Measurements from ENCODE around the gene UTS2R.
"Not testable (repeated sequence)": the region's sequence is repeated elsewhere in the genome, so short reads cannot be mapped to it uniquely, and the experiment has no call there.

UTS2R gene

DNA sequence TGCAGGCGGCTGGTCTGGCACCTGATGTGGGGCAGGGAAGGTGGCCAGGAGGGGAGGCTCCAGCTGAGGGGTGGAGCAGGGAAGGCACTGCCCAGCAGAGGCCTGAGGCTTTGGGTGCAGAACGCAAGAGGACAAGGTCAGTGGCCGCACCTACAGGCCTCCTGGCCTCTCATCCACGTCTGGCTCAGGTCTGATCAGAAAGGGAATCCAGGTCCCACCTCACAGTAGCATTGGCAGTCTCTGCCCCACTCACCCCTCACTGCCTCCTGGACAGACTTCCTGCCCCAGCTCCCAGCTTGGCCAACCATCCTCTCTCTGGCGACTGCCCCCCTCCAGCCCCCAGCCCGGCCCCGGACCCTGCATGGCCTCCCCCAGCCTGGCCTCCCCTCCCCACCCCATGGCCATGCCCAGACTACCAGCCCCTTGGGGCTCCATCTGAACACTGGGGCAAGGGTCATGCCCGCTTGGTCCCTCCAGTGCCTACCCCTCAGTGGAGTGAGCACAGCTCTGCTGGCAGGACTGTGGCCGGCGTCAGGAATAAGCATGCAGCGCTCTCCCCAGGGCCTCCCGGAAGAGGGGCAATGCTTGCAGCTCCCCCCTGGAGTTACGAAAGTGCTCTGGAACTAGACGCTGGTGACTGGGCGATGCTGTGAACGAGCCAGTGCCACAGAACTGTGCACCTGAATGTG is 4.6 kb downstream of the UTS2R start:
- no peak for DNase-seq

DNA sequence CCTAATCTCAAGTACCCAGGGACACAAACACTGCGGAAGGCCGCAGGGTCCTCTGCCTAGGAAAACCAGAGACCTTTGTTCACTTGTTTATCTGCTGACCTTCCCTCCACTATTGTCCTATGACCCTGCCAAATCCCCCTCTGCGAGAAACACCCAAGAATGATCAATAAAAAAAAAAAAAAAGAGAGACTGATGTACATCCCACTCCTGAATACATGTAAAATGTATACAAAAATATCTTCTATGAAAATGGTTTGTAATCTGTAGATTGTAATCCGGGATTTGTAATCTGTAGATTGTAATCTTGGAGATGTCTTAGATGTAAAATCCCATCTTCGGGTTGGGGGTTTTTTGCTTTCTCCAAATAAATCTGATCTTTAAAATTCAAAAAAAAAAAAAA is 5.7 kb downstream of the UTS2R start:
- not testable (repeated sequence) for DNase-seq

DNA sequence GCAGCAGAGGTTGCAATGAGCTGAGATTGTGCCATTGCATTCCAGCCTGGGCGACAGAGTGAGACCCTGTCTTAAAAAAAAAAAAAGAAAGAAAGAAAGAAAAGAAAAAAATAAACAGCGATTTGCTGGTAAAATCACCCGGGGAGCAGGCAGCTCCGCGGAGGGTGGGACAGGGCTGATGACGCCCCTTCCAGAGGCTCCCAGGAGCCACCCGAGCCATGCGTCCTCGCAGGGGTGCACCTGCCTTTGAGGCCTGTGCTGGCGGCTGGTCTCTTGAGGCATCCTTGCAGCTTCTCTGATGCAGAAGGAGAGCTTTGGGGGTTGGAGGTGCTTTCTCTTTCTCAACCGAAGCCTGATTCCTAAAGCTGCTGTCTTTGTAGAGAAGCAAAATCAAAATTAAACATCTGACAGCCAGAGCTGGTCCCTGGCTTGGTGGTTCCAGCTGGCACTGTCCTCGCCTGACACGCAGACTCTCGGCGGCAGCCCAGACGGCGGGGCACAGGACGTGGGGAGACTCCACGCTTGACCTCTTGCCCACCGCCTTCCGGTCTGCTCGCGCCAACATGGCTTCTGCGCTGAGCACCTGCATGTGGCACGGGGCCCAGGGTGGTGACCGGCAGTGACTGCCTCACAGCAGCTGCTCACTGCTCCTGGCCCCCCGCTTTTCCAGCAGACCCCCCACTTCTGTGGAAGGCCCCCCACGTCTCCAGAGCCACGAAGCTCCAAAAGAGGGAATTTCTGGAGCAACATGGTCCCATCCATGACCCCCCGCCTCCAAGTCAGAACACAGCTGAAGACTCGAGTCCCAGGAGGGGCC is 6.6 kb downstream of the UTS2R start:
- DNase-seq = no peak

DNA sequence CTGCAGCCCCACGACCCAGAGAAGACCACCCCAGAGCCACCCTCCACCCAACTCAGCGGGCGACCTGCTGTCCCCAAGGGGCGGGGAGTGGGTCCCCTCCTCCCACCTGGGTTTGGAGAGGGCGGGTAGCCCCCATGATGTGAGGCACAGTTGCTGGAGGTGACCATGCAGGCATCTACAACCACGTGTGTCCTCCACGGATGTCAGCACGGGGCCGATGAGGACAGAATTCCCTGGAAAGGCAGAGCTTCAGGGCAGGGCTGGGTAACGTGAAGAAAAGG is 7.1 kb downstream of the UTS2R start:
- DNase-seq = no peak

DNA sequence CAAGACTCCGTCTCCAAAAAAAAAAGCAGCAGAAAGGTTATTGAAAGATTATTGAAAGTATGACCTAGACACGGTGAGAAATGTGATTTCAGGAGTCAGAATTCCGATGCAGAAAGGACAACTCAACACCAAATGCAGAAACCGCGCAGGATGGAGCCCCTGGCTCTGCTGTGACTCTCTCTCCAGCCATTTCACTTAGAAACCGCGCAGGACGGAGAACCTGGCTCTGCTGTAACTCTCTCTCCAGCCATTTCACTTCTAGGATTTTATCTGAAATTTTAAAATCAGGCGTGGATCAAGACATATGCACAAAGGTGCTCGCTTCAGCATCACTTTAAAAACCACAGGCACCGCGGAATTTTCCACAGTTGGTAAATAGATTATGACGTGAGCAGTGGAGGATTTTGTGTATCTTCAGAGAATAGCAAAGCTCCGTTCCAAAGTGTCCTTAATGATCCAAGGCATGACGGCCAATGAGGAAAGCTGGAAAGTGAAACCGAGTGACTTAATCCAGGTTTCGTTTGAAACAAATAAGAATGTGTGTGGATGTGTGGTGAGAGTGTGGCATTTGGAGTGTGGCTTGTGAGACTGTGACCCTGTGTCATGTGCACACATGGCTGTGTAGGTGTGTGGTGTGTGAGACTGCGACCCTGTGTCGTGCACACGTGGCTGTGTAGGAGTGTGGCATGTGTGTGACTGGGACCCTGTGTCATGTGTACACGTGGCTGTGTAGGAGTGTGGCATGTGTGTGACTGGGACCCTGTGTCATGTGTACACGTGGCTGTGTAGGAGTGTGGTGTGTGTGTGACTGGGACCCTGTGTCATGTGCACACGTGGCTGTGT is 9.5 kb downstream of the UTS2R start:
- DNase-seq = no peak

DNA sequence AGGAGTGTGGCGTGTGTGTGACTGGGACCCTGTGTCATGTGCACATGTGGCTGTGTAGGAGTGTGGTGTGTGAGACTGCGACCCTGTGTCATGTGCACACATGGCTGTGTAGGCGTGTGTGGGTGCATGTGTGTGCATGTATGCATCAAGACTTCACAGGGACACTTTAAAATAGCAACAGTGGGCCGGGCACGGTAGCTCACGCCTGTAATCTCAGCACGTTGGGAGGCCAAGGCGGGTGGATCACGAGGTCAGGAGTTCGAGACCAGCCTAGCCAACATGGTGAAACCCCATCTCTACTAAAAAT is 10.1 kb downstream of the UTS2R start:
- DNase-seq = not testable (repeated sequence)

DNA sequence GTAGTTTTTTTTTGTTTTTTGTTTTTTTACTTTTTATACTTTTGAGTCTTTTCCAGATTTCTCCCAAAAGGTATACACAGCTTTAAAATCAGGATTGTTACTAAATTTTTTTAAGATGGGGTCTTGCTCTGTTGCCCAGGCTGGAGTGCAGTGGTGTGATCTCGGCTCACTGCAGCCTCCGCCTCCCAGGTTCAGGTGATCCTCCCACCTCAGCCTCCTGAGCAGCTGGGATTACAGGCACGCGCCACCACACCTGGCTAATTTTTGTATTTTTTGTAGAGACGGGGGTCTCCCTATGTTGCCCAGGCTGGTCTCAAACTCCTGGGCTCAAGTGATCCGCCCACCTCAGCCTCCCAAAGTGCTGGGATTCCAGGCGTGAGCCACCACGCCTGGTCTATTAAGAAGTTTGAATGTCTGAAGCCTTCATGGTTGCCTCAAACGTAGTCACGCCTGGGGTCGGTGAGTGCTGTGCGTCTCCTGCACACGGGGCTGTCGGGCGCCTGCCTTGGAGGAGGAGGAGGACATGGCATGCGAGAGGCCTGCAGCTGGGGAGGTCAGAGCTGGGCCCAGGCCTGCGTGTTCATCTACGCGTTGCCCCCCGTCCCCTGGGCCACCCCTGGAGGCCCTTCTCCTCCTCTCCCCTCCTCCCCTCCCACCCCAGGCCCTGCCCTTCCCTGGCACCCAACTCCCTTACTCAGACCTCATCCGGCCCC is 10.8 kb downstream of the UTS2R start:
- DNase-seq = not testable (repeated sequence)

DNA sequence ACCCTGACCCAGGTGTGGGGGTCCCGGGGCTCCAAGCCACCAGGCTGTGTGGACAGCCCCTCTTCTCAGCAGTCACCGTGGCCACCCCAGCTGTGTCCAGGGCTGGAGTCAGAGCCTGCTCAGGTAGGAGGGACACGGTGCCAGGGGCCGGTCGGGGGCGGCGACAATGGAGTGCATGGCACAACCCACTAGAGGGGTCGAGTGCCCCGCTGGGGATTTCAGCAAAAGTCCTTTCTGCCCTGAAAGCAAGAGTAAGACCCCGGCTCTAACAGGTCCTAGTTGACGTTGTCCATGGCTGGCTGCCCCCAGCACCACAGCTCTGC is 11.3 kb downstream of the UTS2R start:
- no peak for DNase-seq

DNA sequence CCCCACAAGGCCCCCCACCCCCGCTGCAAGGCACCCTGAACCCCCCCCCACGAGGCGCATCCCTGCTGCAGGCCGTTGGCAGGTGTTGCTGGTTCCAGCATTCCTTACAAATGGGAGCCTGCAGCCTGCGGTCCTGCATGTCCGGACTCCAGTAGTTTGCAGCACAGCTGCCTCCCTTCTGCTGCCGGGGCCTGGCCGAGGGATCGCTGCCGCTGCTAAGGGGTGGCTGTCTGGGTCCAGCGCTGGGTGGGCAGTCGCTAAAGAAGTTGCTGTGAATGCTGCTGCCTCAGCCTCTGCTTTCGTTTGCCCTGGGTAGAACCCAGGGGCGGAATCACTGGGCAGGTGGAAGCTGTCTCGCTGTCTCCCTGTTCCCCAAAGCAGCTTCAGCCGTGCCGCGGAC is 11.8 kb downstream of the UTS2R start:
- no peak for DNase-seq

DNA sequence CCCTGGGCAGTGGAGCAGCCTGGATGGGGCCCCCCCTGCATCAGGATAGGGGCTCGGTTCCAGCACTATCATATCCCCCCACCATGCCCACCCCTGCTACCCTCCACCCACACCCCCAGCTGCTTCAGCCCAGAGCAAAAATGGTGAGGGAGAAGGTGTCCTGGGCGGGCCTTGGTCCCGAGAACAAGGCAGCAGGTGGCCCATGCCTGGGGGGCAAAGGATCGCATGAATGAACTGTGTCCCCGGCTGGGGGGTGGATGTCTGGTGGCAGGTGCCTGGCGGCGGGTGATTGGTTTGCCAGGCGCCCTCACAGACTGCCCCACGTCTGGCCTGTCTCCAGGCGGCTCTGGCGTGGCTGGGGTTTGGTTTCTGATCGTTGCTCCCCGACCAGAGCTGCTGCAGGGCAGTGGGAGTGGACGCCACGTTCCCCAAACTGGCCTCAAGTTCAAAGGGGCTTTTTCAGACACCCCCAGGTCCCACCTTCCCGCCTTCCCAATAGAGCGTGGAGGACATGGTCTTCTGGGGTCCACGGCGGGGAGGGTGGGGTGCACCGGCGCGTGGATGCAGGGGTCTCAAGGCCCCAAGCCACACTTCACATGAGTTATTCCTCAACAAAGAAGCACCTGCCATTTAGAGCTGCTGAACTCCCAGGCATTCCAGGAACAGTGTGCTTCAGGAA is 12.6 kb downstream of the UTS2R start:
- DNase-seq = no peak

DNA sequence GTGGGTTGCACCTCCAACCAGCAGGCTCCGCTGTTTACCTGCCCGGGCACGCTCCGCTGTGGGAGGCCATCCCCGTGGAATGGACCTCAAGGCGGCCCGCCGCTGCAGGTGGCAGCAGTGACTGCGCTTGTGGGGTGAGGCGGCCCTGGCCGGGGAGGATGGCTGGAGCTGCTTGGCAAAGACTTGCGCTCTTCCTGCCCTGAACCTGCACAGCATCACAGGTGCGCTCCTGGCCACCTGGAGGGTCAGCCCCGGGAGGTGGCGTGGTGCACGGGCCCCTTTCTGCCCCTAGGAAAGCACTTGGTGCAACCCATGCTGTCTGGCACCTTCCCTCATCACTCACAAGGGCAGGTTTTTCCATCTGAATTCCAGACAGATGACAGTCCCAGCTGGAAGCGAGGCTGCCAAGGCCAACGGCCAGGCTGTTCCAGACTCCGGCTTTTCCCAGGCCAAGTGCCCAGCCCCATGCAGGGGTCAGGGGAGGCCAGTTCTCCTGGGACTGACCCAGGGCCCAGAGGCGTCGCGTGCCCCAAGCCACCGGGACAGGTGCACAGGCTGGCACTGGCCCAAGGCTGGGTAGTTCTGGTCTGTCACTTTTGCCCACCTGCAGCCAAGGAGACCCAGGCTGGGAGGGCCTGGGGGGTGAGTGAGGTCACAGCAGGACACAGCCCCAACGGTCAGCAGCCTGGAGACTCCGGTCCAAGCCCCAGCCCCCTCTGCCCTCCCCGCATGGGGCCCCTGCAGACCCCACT is 13.3 kb downstream of the UTS2R start:
- DNase-seq = no peak

DNA sequence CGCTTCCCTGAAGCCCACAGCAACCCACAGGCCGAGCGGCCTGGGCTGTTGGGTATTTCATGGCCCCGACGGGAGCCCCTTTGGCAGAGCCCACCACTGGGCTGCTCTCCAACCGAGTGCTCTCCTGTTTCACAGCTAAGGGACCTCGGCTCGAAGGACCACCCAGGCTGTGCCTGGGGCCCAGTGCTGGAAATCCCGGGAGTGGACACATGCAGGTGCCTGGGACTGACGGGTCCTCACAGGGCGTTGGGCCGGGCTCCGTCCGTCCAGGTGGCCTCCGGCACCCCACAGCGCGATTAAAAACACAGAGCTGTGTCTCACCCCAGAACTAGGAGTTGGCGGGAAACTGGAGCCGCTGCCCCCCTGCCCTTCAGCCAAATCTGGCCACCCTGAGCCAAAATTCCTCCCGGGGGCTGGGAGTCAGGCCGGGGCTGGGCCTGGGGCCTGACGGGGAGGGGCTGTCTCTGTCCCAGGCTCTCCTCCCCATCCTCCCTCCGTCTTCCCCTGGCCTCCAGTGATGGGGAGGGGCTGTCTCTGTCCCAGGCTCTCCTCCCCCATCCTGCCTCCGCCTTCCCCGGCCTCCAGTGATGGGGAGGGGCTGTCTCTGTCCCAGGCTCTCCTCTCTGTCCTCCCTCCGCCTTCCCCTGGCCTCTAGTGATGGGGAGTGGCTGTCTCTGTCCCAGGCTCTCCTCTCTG is 14.1 kb downstream of the UTS2R start:
- no peak for DNase-seq

DNA sequence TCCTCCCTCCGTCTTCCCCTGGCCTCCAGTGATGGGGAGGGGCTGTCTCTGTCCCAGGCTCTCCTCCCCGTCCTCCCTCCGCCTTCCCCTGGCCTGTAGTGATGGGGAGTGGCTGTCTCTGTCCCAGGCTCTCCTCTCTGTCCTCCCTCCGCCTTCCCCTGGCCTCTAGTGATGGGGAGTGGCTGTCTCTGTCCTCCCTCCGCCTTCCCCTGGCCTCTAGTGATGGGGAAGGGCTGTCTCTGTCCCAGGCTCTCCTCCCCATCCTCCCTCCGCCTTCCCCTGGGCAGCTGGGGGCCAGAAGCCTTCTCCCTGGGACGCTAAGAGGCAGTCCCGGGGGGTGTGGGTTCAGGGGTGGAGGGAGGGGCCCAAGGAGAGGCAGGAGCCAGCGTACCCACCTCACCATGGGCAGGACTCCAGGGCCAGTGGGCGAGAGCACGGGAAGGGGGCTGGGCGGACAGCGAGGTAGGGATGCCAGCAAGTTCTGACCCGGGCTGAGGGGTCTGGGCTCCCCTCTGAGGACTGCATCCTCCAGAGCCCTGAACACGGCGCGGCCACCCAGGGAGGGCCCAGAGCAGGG is 14.8 kb downstream of the UTS2R start:
- no peak for DNase-seq

DNA sequence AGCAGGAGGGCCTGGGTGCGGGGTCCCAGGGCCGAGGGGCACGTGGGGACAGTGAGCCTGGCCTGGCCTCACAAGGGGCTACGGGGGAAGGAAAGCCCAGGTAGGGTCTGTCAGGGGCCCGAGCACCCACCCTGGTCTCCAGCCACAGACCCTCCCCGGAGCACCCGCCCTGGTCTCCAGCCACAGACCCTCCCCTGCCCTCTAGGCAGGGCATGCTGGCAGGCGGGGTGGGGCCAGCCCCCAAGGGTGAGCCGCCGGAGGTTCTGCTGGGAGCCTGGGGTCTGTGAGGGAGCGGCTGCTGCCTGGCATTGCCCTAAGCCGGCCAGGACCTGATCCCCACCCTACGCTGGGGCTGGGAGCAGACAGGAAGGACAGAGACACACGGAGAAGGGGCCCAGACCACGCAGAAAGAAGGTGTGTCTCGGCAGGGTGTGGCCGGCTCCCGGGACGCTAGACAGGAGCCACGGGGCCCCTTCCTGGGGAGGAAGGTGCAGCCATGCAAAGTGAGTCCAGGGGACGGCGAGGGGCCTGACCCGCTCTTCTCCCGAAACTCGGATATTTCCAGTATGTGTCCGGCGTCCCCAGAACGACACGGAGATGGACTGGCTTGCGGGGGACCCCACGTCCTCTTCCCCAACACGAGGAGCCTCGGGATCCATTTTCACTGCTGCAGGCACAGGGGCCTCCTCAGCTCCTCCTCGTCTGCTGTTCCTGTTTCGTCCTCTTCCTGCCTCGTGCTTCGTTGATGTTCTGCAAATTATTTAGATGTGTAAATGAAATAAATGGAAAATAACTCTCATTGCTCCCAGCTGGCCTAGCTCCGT is 15.5 kb downstream of the UTS2R start:
- DNase-seq = no peak

DNA sequence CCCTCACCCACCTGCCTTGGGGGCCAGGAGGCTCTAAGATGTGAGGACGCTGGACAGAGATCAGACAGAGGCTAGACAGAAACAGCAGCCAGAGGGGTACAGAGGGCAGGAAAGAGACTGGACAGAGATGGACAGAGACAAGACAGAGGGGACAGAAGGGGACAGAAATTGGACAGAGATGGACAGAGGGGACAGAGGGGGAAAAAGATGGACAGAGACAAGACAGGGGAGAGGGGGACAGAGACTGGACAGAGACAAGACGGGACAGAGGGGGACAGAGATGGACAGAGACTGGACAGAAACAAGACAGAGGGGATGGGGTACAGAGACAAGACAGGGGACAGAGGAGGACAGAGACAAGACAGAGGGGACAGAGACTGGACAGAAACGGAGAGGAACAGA is 16.1 kb downstream of the UTS2R start:
- no peak for DNase-seq

DNA sequence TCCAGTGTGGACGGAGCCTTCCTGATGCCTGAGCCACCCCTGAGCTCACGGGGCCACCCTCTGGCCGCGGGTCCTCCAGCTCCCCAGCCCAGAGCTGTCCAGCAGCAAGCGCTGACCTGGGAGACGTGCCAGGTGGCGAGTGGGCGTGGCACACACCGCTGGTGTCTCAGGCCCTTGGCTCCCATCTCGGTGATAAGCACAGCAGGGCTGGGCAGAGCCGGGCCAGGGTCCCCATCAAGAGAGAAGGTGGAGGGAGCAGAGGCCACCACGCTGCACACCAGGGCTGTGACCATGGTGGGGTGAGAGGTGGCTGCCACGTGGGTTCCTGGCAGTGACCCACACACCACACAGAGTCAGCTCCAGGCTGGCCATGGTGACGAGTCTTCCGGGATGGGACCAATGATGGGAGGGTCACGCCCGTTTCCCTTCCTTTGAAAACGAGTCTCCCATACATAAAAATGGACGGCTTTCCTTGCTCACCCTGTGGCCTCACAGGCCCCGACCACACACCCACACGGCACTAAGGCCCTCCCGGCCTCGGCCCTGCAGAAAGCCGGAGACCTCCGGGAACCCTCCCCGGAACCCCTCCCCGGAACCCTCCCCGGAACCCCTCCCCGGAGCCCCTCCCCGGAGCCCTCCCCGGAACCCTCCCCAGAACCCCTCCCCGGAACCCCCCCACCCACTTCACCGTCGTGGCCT is 16.8 kb downstream of the UTS2R start:
- DNase-seq = no peak

DNA sequence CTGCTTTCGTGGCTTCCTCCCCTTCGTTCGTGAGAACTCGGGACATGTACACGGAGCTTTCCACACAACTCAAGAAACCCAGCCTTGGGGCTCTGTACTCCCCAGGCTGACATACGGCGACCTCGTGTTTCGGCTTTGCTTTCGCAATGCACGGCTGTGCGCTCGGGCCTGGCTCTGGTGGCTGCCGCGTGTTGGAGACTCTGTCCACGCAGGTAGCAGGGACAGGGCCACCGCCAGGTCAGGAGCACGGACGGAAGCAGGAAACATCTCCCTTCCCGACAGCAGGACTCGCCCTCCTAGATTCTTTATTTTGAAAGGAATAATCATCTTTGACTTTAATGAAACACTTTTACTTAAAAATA is 17.3 kb downstream of the UTS2R start:
- DNase-seq = no peak

DNA sequence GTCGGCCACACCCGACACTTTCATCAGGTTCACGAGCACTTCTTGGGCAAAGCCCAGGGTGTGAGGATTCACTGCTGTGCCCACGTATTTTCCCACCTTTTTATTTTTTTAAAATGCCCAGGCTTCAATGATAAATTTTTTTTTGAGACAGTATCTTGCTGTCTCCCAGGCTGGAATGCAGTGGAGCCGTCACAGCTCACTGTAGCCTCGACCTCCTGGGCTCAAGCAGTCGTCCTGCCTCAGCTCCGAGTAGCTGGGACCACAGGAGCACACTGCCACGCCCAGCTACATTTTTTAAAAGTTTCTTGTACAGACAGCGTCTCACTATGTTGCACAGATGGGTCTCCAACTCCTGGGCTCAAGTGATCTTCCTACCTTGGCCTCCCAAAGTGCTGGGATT is 17.8 kb downstream of the UTS2R start:
- no peak for DNase-seq

DNA sequence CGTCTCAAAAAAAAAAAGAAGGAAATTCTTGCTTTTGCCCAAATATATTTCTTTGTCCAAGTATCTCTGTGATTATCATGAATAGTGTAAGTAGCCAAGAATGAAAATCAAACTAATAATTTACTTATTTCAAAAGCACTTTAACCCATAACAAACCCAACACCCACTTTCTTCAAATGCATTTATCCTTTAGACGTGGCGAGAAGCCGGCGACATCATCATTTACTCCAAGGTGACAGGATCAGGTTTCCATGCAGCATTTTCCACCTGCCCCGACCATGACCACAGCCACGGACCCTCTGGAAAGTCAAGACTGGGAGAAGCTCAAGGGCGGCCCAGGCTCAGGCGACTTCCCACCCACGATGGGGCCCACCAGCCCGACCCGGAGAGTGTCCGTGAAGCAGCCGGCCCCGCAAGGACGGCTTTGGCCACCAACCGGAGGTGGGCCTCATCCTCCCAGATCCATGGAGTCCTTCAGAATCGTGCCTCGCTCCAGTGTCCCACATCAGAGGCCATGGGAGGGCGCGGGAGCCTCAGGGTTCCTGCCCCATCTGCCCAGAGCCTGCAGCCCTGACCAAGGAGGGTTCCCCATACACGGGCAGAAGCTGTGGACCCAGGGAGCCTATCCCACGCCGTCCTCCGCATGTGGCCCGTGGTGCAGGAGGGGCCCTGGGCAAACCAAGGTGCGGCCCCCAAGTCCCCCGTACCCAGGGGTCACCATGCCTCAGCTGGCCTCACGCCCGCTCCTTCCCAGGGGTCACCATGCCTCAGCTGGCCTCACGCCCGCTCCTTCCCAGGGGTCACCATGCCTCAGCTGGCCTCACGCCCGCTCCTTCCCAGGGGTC is 18.7 kb downstream of the UTS2R start:
- DNase-seq = no peak

Data from activated CD4-positive, CD25-positive, alpha-beta regulatory T cell (primary cell).